B cell (primary cell): ENCODE data around the gene XYLB. TPM values are rescaled to one million over a fixed set of nuclear protein-coding genes. Genes with fewer than 3 reads are reported as not detected.
"Not testable (repeated sequence)": the region's sequence is repeated elsewhere in the genome, so short reads cannot be mapped to it uniquely, and the experiment has no call there.

ENCODE experiments used
- ATAC-seq: fragments of 200-7000 bp; cut with Tn5 transposase; one replicate; pipeline ENCODE4 v1.10.0; 2021; ENCODE audit warnings: low read depth, mild to moderate bottlenecking, moderate number of reproducible peaks, moderate library complexity
- CTCF ChIA-PET: fragments of 350-600 bp; sonication (Branson Sonifier 250); formaldehyde crosslinking; loops from one replicate; lab custom pipeline; 2021; ENCODE audit warnings: antibody characterized with exemption, inconsistent platforms; lab: Charles Lee
- POLR2A ChIA-PET: fragments of 350-600 bp; sonication (Branson Sonifier 250); formaldehyde crosslinking; loops from one replicate; lab custom pipeline; 2021; ENCODE audit warnings: antibody characterized with exemption; lab: Charles Lee
- DNase-seq: peaks from one replicate; pipeline ENCODE4 v3.0.0; 2013
- H2AFZ ChIP-seq: 2 replicates; pipeline ENCODE4 v1.6.1; 2012; ENCODE audit warnings: mild to moderate bottlenecking, low read depth, low read length; ENCODE audit not compliant: insufficient read depth, poor library complexity, severe bottlenecking
- H3K27ac ChIP-seq, 2 donors: 1 replicate in 1 of 2; 2 replicates in 1 of 2; pipeline ENCODE4 v1.5.1; 2012 to 2013; ENCODE audit warnings: low read length in 2 of 2, mild to moderate bottlenecking in 2 of 2, moderate library complexity in 1 of 2
- H3K27me3 ChIP-seq, 4 experiments: fragments of 200-600 bp in 1 of 4; sonication (generic) in 1 of 4; replicated peaks in 1 of 4; 1 replicate in 2 of 4; 2 replicates in 2 of 4; pipeline versions ENCODE4 v1.6.1 to v1.7.0; 2013 to 2016; ENCODE audit warnings: low read length in 3 of 4, mild to moderate bottlenecking in 2 of 4, mixed read lengths in 1 of 4, moderate library complexity in 1 of 4; ENCODE audit not compliant: insufficient read depth in 4 of 4, control insufficient read depth in 3 of 4; ENCODE audit errors: control extremely low read depth in 1 of 4
- H3K36me3 ChIP-seq, 2 experiments: replicated peaks in 1 of 2; 1 replicate in 1 of 2; 2 replicates in 1 of 2; pipeline versions ENCODE4 v1.6.1 to v1.7.1; 2013; ENCODE audit warnings: low read length in 1 of 2; ENCODE audit not compliant: insufficient read depth in 2 of 2, control insufficient read depth in 1 of 2; ENCODE audit errors: control extremely low read depth in 1 of 2, extremely low read depth in 1 of 2
- H3K4me1 ChIP-seq, 2 donors: fragments of 200-600 bp in 1 of 2; sonication (generic) in 1 of 2; 1 replicate in 1 of 2; 2 replicates in 1 of 2; pipeline versions ENCODE4 v1.5.1 to v1.6.1; 2013 to 2017; ENCODE audit warnings: low read length in 2 of 2; ENCODE audit not compliant: control insufficient read depth in 2 of 2, insufficient read depth in 2 of 2
- H3K4me2 ChIP-seq: replicated peaks from 2 replicates; pipeline ENCODE3; 2012; ENCODE audit warnings: mild to moderate bottlenecking, low read depth, low read length; ENCODE audit not compliant: poor library complexity, severe bottlenecking
- H3K4me3 ChIP-seq, 5 experiments: fragments of 200-600 bp in 1 of 5; sonication (generic) in 1 of 5; 1 replicate in 3 of 5; 2 replicates in 2 of 5; pipeline versions ENCODE4 v1.5.1 to v1.7.0; 2011 to 2016; ENCODE audit warnings: low read length in 4 of 5, mild to moderate bottlenecking in 4 of 5, low read depth in 2 of 5, control low read depth in 1 of 5, moderate library complexity in 1 of 5; ENCODE audit not compliant: insufficient read depth in 1 of 5; ENCODE audit errors: control extremely low read depth in 1 of 5, extremely low read depth in 1 of 5
- H3K79me2 ChIP-seq: fragments of 200-600 bp; sonication (generic); one replicate; pipeline ENCODE4 v1.6.0; 2016; ENCODE audit warnings: low read length; ENCODE audit not compliant: control insufficient read depth, insufficient read depth
- H3K9ac ChIP-seq: fragments of 200-600 bp; sonication (generic); 2 replicates; pipeline ENCODE4 v1.6.1; 2017; ENCODE audit warnings: mild to moderate bottlenecking, low read length, moderate library complexity
- H3K9me3 ChIP-seq, 3 donors: one replicate each; pipeline versions ENCODE4 v1.6.1 to v1.7.1; 2013; ENCODE audit warnings: low read length in 2 of 3; ENCODE audit not compliant: control insufficient read depth in 2 of 3, insufficient read depth in 1 of 3; ENCODE audit errors: control extremely low read depth in 1 of 3
- H4K20me1 ChIP-seq: 2 replicates; pipeline ENCODE4 v1.6.0; 2012; ENCODE audit warnings: mild to moderate bottlenecking, low read length; ENCODE audit not compliant: insufficient read depth, control insufficient read depth, poor library complexity, severe bottlenecking
- H3K27ac Mint-ChIP-seq: one replicate; pipeline ENCODE4 v1.8.0; 2021; ENCODE audit warnings: mixed read lengths
- H3K27me3 Mint-ChIP-seq: one replicate; pipeline ENCODE4 v1.8.0; 2021; ENCODE audit warnings: mixed read lengths
- H3K4me1 Mint-ChIP-seq: one replicate; pipeline ENCODE4 v1.8.0; 2021; ENCODE audit warnings: mixed read lengths
- H3K4me3 Mint-ChIP-seq: one replicate; pipeline ENCODE4 v1.8.0; 2021; ENCODE audit warnings: mixed read lengths
- H3K9me3 Mint-ChIP-seq: one replicate; pipeline ENCODE4 v1.8.0; 2022; ENCODE audit warnings: mixed read lengths; ENCODE audit not compliant: insufficient read depth
- EZH2 ChIP-seq: IDR thresholded peaks from 2 replicates; pipeline ENCODE4 v1.6.1; 2012; ENCODE audit warnings: borderline replicate concordance, low read depth, mild to moderate bottlenecking, moderate library complexity, low read length; ENCODE audit not compliant: insufficient read depth, poor library complexity, severe bottlenecking
- WGBS: methylation state at CpG from one replicate; pipeline ENCODE4 v1.1.5; 2013; ENCODE audit warnings: missing lambda C conversion rate; ENCODE audit not compliant: insufficient coverage; 5-methylcytosine and 5-hydroxymethylcytosine counted together
- intact Hi-C: fragments of 100-400 bp; cut with micrococcal nuclease; formaldehyde crosslinking; loops from one replicate; pipeline ENCODE4 v1.10.0; 2022
- polyA plus RNA-seq: library from polyadenylated mRNA; depleted of rRNA; stranded (reverse); fragments of >200 nt; gene quantifications from 2 replicates; pipeline ENCODE4 v1.2.3, GENCODE V29; 2012
- total RNA-seq, 2 donors: library from RNA; stranded (reverse); fragments of 120-200 nt in 1 of 2; gene quantifications; 1 replicate in 1 of 2; 2 replicates in 1 of 2; pipeline versions ENCODE4 v1.2.3 to v1.2.4, GENCODE V29; 2013 to 2022
- TF ChIP-seq, protein P1 (sequence below): fragments of 200-600 bp; IDR thresholded peaks from one replicate; pipeline ENCODE4 v1.8.0; 2022; ENCODE audit warnings: antibody characterized with exemption, mild to moderate bottlenecking

Gene XYLB
- total and polyA plus RNA-seq, 2 donors (not counting 1 experiment from before 2014, with no cell fraction given), result 0.19 to 0.71 TPM

DNA sequence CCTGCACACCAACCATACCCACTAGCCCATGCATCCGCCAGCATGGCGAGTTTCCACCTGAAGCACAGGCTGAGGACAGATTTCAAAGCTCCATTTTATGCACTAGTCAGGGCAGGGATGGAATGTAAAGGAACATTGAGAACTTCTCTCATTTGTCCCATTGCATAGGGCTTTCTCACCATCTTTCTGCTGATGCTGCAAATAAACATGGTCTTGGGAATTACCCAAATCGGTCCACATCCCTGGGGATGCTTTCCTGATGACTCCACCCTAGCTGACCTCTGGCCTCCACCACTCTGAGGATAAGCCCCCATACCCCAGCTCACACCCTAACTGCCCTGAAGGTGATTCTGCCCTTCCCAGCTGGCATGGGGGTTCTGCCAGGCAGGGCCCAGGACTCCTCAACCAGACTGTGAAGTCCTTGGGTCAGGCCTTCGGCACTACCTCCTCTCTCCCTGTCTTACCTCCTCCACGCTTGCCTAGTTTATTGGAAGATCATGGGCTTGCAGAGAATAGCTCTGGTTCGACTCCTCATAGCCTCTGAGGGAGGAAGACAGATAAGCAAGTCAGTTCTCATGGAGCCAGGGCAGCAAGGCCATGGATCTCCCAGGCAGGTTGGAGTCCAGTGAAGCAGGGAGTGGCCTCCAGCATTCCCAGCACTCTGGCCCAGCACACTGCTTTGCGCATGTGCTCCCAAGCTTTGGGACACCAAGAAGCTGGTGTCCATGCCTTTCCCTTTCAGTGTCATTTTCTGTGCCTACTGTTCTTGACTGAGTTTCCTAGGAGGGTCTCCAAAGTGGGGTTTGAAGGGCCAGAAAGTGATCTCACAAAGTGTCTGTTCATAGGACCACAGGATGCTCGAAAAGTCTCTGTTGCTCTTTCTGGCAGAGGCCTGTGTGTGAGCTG is 27.6 kb upstream of the XYLB start:
- H3K4me3 ChIP-seq, result no peak overlapping the region
- WGBS, result 82% methylated on average over 5 of the region's 8 CpGs
- H3K27me3 Mint-ChIP-seq, result peaks cover 8% of the 10 kb centered on the region
- no peaks in the 10 kb centered on the region for H4K20me1 ChIP-seq
- ATAC-seq, result no peak
- H3K9ac ChIP-seq, result no peak overlapping the region
- DNase-seq, result no peak
- no peaks in the 10 kb centered on the region for H3K9me3 Mint-ChIP-seq
- TF ChIP-seq, protein P1, sequence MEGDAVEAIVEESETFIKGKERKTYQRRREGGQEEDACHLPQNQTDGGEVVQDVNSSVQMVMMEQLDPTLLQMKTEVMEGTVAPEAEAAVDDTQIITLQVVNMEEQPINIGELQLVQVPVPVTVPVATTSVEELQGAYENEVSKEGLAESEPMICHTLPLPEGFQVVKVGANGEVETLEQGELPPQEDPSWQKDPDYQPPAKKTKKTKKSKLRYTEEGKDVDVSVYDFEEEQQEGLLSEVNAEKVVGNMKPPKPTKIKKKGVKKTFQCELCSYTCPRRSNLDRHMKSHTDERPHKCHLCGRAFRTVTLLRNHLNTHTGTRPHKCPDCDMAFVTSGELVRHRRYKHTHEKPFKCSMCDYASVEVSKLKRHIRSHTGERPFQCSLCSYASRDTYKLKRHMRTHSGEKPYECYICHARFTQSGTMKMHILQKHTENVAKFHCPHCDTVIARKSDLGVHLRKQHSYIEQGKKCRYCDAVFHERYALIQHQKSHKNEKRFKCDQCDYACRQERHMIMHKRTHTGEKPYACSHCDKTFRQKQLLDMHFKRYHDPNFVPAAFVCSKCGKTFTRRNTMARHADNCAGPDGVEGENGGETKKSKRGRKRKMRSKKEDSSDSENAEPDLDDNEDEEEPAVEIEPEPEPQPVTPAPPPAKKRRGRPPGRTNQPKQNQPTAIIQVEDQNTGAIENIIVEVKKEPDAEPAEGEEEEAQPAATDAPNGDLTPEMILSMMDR, result no peak
- TF ChIP-seq EZH2, result no peak
- H2AFZ ChIP-seq, result no peak overlapping the region
- no peaks in the 10 kb centered on the region for H3K4me1 Mint-ChIP-seq
- intact Hi-C loops, result no loop called here
- no peaks in the 10 kb centered on the region for H3K9me3 ChIP-seq
- H3K4me3 Mint-ChIP-seq, result no peak overlapping the region
- H3K27me3 ChIP-seq, result no peaks in the 10 kb centered on the region
- ChIA-PET POLR2A (no interaction called here), CTCF (no interaction called here)
- no peak overlapping the region for H3K27ac ChIP-seq
- no peak overlapping the region for H3K27ac Mint-ChIP-seq
- no peaks in the 10 kb centered on the region for H3K79me2 ChIP-seq
- H3K36me3 ChIP-seq, result no peaks in the 10 kb centered on the region
- H3K4me1 ChIP-seq, result no peaks in the 10 kb centered on the region
- H3K4me2 ChIP-seq, result no peak overlapping the region

DNA sequence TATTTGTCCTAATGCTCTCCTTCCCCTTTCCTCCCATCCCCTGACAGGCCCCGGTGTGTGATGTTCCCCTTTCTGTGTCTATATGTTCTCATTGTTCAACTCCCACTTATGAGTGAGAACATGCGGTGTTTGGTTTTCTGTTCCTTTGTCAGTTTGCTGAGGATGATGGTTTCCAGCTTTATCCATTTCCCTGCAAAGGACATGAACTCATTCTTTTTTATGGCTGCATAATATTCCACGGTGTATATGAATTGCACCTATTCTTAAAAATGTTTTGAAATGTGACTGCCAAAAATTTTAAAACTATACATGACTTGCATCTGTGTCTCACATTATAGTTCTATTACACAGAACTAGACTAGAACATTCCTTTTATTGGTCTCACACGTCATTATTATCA is 25.9 kb upstream of the XYLB start:
- H3K36me3 ChIP-seq, H3K27ac Mint-ChIP-seq, H3K4me1 ChIP-seq, H2AFZ ChIP-seq, POLR2A ChIA-PET, ATAC-seq, H3K27ac ChIP-seq, H3K4me1 Mint-ChIP-seq, H3K4me3 ChIP-seq, H3K4me3 Mint-ChIP-seq, H4K20me1 ChIP-seq, H3K79me2 ChIP-seq, intact Hi-C loops, H3K9me3 Mint-ChIP-seq, H3K27me3 ChIP-seq, H3K4me2 ChIP-seq, H3K9me3 ChIP-seq, DNase-seq, H3K27me3 Mint-ChIP-seq, H3K9ac ChIP-seq: not testable (repeated sequence)
- CTCF ChIA-PET, result interaction anchor here (1.1 kb wide), 1 partner anchor 26 kb away, joined by 3 read pairs; the partner anchor contains the start of gene XYLB
- no CpG with 5 or more reads among the region's 4 CpGs for WGBS
